Breast epithelium (tissue), 3 donors: ENCODE results near the gene FSIP2.

ENCODE experiments used
- POLR2A ChIP-seq: fragments of 450-650 bp; IDR thresholded peaks from one replicate; pipeline ENCODE4 v1.6.1; 2016; ENCODE audit warnings: antibody characterized with exemption, mild to moderate bottlenecking, moderate library complexity
- TF ChIP-seq, protein P1 (sequence below), 3 donors: fragments of 450-650 bp; IDR thresholded peaks; one replicate each; pipeline ENCODE4 v1.5.1; 2016 to 2017; ENCODE audit warnings: antibody characterized with exemption in 3 of 3, mild to moderate bottlenecking in 3 of 3, moderate library complexity in 3 of 3

DNA sequence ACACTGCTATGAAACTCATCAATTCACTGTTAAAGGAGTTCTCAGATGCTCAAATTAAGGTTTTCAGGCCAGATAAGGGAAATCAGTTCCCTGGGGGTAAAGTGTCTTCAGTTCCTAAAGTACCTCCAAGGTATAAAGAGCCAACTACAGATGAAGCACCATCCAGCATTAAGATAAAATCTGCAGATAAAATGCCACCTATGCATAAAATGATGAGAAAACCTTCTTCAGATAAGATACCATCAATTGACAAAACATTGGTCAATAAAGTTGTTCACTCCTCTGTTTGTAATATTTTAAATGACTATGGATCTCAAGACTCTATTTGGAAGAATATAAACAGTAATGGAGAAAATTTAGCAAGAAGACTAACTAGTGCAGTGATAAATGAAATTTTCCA lies 68.2 kb downstream of the FSIP2 start:
- TF ChIP-seq POLR2A, result no peak
- TF ChIP-seq, protein P1, sequence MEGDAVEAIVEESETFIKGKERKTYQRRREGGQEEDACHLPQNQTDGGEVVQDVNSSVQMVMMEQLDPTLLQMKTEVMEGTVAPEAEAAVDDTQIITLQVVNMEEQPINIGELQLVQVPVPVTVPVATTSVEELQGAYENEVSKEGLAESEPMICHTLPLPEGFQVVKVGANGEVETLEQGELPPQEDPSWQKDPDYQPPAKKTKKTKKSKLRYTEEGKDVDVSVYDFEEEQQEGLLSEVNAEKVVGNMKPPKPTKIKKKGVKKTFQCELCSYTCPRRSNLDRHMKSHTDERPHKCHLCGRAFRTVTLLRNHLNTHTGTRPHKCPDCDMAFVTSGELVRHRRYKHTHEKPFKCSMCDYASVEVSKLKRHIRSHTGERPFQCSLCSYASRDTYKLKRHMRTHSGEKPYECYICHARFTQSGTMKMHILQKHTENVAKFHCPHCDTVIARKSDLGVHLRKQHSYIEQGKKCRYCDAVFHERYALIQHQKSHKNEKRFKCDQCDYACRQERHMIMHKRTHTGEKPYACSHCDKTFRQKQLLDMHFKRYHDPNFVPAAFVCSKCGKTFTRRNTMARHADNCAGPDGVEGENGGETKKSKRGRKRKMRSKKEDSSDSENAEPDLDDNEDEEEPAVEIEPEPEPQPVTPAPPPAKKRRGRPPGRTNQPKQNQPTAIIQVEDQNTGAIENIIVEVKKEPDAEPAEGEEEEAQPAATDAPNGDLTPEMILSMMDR (IDR thresholded peaks at IDR 0.05), result no peak
